MG63 (cell line): Measurements from ENCODE around the gene FLOT1. TPM values are rescaled to one million over a fixed set of nuclear protein-coding genes. Genes with fewer than 3 reads are reported as not detected.
"Not testable (repeated sequence)": the region's sequence is repeated elsewhere in the genome, so short reads cannot be mapped to it uniquely, and the experiment has no call there.

Experiments used
- DNase-seq: peaks from one replicate; pipeline ENCODE4 v3.0.0-alpha.2; 2020
- H3K27me3 ChIP-seq: fragments of 250-450 bp; sonication (Bioruptor Pico); 2 replicates; pipeline ENCODE4 v1.5.1; 2020; ENCODE audit warnings: mild to moderate bottlenecking, moderate library complexity
- H3K36me3 ChIP-seq: fragments of 250-450 bp; sonication (Bioruptor Pico); 2 replicates; pipeline ENCODE4 v1.5.1; 2020; ENCODE audit warnings: mild to moderate bottlenecking, moderate library complexity
- H3K4me3 ChIP-seq: fragments of 250-450 bp; sonication (Bioruptor Pico); 2 replicates; pipeline ENCODE4 v1.5.1; 2020; ENCODE audit warnings: mild to moderate bottlenecking, moderate library complexity
- H3K9me3 ChIP-seq: fragments of 250-450 bp; sonication (Bioruptor Pico); 2 replicates; pipeline ENCODE4 v1.5.1; 2020; ENCODE audit warnings: mild to moderate bottlenecking, moderate library complexity
- total RNA-seq: library from RNA; depleted of rRNA; stranded (reverse); fragments of >200 nt; shearing (Covaris generic); gene quantifications from 2 replicates; pipeline ENCODE4 v1.2.3, GENCODE V29; 2014; ENCODE audit warnings: low replicate concordance

Gene FLOT1
- total RNA-seq, 1 experiment from 2014 or later: 137 TPM

DNA sequence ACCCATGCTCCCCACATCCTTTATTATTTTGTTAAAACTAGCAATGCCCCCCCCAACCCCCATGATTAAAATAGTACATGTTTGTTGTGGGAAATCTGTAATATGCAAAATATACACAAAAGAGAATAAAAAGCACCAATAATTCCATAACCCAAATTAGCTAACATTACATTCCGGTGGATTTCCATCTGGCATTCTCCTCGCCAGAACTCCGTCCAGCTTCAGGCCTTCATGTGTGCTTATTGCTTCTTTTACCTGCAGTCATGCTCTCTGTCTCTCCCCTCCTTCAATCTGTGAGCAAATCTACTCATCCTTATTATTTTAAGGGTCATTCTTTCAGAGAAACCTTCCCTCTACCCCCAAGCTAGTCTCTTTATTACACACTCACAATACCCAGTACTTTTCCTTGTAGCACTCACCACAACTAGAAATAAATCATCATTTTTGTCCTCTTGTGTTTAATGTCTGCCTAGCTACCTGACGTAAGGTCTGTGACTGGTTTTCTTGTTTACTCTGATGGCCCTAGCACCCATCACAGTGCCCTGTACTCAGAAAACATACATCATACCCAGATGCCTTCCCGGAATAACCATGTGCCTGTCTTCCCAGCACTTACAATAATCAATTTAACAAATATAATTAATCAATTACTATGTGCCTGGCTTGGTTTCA, 27.5 kb upstream of the FLOT1 start:
- no peaks in the 10 kb centered on the region for H3K27me3 ChIP-seq
- H3K4me3 ChIP-seq: no peak overlapping the region
- H3K36me3 ChIP-seq: no peaks in the 10 kb centered on the region
- H3K9me3 ChIP-seq: no peaks in the 10 kb centered on the region
- no peak for DNase-seq

DNA sequence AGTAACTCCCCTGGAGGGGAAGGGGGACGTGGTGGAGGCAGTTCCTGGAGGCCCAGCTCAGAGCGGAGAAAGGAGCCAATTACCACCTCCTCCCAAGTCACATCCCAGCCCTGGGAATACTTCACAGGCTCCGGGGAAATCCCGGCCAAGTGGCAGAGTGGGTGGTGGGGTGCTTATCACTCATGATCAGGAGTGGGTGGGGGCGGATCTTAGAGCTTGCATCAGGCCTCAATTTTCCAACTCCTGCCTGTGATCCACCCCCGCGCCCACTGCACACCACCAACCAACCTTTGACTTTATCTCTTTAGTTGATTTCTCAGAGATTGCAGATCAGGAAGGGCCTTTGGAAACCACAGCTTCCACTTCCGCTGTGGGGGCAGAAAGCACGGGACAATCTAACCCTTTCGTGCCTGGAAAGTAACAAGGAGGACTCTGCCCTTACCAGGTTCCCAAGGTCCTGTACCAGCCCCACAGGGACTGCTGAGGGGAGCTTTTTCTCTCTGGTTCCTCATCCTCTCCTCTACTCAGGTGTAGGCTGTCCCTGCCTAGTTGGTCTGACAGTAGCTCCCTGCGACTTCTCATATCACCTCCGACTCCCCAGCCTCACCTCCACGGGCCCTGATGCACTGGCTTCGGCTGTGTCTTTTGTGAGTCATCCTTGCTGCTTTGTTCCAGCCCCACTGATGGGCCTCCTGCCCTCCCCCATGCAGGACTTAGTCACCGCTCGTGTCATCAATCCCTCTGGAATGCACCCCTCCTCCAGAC, 26.8 kb upstream of the FLOT1 start:
- no peaks in the 10 kb centered on the region for H3K36me3 ChIP-seq
- no peaks in the 10 kb centered on the region for H3K27me3 ChIP-seq
- no peaks in the 10 kb centered on the region for H3K9me3 ChIP-seq
- DNase-seq: peak; percentile 91
- peak overlapping the region; percentile 16; the same call in 1 of the 2 replicates for H3K4me3 ChIP-seq

DNA sequence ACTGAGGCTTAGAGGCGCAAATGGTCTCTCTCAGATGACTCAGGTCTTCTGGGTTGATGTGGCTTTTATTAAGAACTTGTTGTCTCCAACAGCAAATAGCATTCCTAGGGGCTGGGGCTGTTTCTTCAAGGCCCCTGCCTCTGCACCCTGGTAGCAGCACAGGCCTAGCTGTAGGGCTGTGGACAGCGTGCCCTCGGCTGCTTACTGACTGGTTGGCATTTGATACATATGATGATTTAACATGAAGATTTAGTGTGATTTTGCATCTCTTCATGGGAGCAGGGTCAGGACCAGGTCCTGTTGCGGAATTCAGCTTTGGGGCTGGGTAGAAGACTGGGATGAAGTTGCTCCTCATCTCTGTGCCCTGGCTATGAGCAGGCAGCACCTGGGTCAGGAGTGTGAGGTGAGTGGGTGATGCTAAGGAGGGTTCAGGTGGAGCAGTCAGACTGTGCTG, 26.2 kb upstream of the FLOT1 start:
- no peaks in the 10 kb centered on the region for H3K36me3 ChIP-seq
- H3K4me3 ChIP-seq: no peak overlapping the region
- no peaks in the 10 kb centered on the region for H3K27me3 ChIP-seq
- H3K9me3 ChIP-seq: no peaks in the 10 kb centered on the region
- no peak for DNase-seq

DNA sequence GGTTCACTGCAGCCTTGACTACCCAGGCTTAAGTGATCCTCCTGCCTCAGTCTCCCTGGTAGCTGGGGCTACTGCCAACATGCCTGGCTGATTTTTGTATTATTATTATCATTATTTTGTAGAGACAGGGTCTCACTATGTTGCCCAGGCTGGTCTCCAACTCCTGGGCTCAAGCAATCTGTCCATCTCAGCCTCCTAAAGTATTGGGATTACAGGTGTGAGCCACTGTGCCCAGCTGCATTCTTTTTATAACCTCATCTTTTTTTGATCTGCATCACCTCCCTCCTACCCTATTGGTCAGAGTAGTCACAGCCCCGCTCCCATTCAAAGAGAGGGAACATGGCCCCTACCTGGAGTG, 25.4 kb upstream of the FLOT1 start:
- Histone ChIP-seq H3K9me3 (no peaks in the 10 kb centered on the region), H3K27me3 (no peaks in the 10 kb centered on the region), H3K4me3 (no peak overlapping the region), H3K36me3 (no peaks in the 10 kb centered on the region)
- DNase-seq: no peak

DNA sequence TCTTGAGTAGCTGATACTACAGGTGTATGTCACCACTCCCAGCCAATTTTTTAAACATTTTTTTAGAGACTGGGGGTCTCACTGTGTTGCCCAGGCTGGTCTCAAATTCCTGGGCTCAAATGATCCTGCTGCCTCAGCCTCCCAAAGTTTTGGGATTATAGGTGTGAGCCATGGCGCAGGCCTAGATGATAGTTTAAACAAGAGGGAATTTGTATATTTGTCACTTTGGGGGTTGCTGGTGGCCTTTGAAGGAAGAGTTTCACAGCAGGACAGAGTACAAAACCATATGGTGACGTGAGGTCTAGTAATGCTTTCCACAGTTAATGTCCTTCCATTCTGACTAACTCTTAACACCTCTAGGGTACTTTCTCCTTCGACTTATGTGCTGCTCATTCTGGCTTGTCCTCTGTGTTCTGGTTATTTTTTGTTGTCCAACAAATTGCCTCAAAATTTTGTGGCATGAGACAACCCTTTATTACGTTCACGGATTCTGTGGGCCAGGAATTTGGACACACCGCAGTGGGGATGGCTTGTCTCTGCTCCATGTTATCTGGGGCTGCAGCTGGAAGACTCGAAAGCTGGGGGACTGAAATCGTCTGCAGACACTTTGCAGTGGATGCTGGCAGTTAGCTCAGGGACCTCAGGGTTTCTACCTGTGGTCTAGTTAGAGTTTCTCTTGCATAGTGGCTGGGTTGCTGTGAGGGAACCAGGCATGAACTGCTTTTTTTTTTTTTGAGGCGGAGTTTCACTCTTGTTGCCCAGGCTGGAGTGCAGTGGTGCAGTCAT, 24.9 kb upstream of the FLOT1 start:
- Histone ChIP-seq H3K9me3 (no peaks in the 10 kb centered on the region), H3K4me3 (no peak overlapping the region), H3K36me3 (no peaks in the 10 kb centered on the region), H3K27me3 (no peaks in the 10 kb centered on the region)
- no peak for DNase-seq

DNA sequence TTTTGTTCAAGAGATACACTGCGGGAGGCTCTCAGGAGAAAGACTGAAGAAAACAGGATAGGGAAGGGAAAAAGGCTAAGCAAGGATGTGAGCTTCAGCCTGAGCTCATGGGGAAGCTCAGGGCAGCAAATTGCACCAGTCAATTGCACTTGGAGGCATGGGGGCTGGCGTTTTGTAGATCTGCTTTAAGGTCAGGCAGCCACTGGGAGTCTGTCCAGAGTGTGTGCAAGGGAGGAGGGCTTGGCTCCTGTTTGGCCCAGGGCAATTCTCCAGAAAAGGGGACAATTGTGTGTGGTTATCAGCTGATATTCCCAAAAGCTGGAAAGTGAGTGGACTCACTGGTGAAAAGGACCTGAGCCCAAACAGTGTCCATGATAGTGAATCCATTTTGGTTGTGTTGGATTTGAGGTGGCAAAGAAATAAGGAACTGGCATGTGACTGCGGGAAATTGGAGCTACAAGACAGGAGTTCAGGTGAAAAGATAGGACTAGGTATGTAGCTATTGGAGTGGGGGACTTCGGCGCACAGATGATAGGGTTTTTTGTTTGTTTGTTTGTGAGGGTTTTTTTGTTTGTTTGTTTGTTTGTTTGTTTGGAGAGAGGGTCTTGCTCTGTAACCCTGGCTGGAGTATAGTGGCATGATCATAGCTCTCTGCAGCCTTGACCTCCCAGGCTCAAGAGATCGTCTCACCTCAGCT, 24.1 kb upstream of the FLOT1 start:
- Histone ChIP-seq H3K27me3 (no peaks in the 10 kb centered on the region), H3K9me3 (no peaks in the 10 kb centered on the region), H3K36me3 (no peaks in the 10 kb centered on the region), H3K4me3 (no peak overlapping the region)
- no peak for DNase-seq

DNA sequence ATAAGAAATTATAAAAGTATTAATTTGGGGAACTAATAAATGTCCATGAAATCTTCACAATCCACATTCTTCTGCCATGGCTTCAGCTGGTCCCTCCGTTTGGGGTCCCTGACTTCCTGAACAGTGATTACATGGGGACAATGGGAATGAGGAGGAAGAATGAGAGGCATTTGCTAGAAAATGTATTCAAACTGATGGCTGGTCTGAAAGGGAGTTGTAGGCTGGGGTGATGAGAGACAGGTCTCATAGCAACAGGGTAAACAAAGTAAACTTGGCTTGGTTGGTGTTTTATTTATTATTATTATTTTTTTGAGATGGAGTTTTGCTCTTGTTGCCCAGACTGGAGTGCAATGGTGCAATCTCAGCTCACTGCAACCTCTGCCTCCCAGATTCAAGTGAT, 23.0 kb upstream of the FLOT1 start:
- H3K9me3 ChIP-seq, DNase-seq, H3K27me3 ChIP-seq, H3K4me3 ChIP-seq, H3K36me3 ChIP-seq: not testable (repeated sequence)

DNA sequence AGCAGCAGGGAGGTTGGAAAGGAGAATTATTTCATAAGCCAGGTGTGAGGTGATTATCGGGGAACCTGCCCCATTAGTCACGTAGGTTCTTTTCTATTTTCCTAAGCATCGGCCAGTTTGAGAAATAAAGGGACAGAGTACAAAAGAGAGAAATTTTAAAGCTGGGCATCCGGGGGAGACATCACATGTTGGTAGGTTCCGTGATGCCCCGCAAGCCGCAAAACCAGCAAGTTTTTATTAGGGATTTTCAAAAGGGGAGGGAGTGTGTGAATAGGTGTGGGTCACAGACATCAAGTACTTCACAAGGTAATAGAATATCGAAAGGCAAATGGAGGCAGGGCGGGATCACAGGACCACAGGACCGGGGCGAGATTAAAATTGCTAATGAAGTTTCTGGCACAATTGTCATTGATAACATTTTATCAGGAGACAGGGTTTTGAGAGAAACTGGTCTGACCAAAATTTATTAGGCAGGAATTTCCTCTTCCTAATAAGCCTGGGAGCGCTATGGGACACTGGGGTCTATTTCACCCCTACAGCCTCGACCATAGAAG, 22.1 kb upstream of the FLOT1 start:
- DNase-seq, H3K27me3 ChIP-seq, H3K9me3 ChIP-seq, H3K36me3 ChIP-seq, H3K4me3 ChIP-seq: not testable (repeated sequence)

DNA sequence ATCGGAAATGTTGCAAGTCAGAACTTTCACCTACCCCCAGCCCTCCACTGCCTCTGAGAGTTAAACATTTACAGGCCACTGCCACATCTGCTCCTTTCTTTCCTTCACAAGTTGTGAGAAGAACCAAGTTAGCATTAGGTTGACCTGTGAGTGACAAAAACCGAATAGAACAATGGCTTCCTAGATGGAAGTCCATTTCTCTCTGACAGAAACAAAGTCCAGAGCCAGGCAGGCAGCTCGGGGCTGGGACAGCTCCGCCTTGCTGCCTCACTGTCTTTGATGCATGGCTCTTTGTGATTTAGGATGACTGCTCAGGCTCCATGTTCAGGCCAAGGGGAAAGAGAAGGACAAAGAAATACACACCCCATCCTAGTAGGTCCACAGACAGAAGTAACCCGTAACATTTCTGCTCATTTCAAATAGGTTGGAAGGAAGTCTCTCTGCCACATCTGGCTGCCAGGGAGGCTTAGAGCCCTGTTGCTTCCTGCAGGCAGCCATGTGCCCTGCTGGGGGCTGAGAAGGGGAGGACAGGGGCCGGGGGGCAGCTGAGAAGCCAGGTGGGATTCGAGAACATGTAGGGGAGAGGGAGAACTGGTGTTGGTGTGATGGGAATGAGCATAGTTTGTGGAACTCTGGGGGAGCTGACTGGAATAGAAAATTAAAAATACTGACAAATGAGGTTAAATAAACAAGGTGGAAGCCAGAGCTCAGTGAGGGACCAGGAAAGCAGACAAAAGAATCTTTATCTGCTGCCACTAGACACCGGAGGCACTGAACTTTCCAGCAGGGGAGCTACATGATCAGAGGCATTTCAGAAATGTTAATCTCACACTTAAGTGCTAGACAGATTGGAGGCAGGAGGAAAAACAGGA, 21.4 kb upstream of the FLOT1 start:
- no peaks in the 10 kb centered on the region for H3K27me3 ChIP-seq
- DNase-seq: no peak
- H3K9me3 ChIP-seq: no peaks in the 10 kb centered on the region
- no peak overlapping the region for H3K4me3 ChIP-seq
- no peaks in the 10 kb centered on the region for H3K36me3 ChIP-seq

DNA sequence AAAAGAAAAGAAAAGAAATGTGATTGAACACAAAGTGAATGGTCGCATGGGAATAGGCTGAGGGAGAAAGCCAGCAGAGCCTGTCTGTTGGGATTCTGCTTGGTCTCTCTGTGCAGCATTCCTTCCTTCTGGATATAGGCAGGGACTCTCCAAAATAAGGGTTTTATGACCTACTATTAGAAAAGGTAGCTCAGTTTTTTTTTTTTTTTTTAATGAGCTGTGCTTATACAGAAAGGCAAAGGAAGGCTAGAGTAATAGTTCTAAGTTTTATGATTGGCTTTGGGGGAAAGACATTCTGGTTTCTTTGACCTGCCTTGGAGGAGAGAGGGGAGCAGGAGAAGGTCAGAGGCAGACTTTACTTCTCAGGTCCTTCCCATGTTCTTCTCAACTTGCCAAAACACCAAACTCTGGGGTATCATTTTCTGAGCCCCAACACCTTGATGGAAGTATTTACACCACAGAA, 20.7 kb upstream of the FLOT1 start:
- no peak for DNase-seq
- no peaks in the 10 kb centered on the region for H3K36me3 ChIP-seq

DNA sequence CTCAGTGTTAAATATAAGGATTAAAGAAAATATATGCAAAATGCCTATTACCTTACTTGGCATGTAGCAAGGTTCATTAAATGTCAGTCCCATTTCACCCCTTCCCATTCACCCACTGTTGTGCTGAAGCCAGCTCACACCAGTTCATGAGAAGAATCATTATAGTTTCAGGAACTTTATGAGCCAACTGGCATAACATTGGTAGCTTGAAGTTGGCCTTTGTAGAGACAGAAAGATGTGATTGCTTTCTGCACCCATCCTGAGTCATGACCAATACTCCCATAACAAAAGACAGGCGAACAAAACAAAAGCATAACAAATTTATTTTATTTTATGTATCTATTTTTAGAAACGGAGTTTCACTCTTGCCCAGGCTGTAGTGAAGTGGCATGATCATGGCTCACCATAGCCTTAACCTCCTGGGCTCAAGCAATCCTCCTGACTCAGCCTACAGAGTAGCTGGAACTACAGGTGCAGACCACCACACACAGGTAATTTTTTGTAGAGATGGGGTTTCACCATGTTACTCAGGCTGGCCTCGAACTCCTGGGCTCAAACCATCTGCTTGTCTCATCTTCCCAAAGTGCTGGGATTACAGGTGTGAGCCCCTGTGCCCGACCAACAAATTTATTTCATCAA, 19.4 kb upstream of the FLOT1 start:
- H3K4me3 ChIP-seq: no peak overlapping the region
- no peaks in the 10 kb centered on the region for H3K27me3 ChIP-seq
- no peak for DNase-seq
- H3K36me3 ChIP-seq: no peaks in the 10 kb centered on the region
- H3K9me3 ChIP-seq: no peaks in the 10 kb centered on the region

More for the DNA sequence above, 20.7 kb upstream of the FLOT1 start:
- Histone ChIP-seq H3K9me3 (no peaks in the 10 kb centered on the region), H3K27me3 (no peaks in the 10 kb centered on the region), H3K4me3 (no peak overlapping the region)

DNA sequence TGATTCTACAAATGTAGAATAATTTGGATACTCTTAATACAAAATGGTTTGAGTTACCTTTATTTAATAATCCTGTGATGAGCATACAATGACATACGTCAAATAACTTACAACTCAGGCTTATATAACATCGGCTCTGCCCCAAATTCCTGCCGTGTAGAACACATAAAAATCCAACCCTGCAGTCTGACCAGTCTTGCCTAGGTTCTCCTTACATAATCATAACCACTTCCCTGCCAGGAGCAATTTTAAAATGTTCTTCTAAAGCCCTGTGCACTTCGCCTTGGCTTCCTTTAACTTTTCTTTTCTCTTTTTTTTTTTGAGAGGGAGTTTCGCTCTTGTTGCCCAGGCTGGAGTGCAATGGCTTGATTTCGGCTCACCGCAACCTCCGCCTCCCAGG, 18.1 kb upstream of the FLOT1 start:
- no peaks in the 10 kb centered on the region for H3K27me3 ChIP-seq
- no peak for DNase-seq
- no peak overlapping the region for H3K4me3 ChIP-seq
- H3K9me3 ChIP-seq: no peaks in the 10 kb centered on the region
- no peaks in the 10 kb centered on the region for H3K36me3 ChIP-seq

DNA sequence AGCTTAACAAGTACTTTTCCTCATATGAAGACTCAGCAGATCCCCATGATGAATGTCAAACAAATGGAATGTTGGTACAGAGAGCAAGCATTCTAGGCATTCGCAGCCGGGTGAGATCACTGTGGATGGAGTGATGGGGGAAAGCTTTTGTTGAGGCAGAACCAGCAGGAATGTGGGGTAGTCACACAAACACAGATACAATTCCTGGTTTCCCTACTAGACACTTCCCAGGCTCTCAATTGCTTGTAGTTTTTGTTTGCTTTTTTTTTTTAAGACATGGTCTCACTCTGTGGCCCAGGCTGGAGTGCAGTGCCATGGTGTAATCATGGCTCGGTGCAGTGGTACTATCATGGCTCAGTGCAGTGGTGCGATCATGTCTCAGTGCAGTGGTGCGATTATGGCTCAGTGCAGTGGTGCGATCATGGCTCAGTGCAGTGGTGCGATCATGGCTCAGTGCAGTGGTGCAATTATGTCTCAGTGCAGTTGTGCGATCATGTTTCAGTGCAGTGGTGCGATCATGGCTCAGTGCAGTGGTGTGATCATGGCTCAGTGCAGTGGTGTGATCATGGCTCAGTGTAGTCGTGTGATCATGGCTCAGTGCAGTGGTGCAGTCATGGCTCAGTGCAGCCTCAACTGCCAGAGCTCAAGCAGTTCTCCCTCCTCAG, 17.2 kb upstream of the FLOT1 start:
- Histone ChIP-seq H3K36me3 (no peaks in the 10 kb centered on the region), H3K9me3 (no peaks in the 10 kb centered on the region), H3K4me3 (no peak overlapping the region), H3K27me3 (no peaks in the 10 kb centered on the region)
- DNase-seq: peak; percentile 84

DNA sequence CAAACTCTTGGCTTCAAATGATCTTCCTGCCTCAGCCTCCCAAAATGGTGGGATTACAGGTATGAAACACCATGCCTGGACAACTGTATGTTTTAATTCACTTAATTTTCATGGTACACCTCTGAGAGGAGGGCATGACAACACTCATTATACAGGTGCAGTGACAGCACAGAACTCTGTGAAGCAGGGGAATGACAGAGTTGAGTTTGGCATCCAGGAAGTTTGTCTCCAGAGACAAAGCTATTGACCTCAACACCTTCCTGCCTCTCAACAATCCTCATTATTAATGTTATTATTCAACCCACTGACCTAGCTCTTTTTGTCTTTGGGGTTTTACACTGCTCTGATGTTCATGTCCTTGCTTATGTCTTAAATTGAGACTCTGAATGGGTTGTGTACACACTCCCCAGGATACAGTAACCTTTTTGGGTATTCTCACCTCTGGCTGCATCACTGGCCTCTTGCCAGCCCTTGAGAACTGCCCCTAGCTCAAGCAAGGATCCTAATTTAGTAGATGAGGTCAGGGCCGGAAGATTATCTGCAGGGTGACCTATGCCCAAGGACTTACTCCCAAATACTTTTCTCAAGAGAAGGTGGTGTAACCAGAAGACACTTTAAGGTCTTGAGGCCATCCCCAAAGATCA, 14.9 kb upstream of the FLOT1 start:
- H3K27me3 ChIP-seq: no peaks in the 10 kb centered on the region
- H3K9me3 ChIP-seq: no peaks in the 10 kb centered on the region
- no peak overlapping the region for H3K4me3 ChIP-seq
- H3K36me3 ChIP-seq: no peaks in the 10 kb centered on the region
- DNase-seq: no peak
